Retinal pigment epithelial cell (primary cell): ENCODE data around the gene CLASP1.
"Not testable (repeated sequence)": the region's sequence is repeated elsewhere in the genome, so short reads cannot be mapped to it uniquely, and the experiment has no call there.

Experiments
- DNase-seq: peaks from one replicate; pipeline ENCODE4 v3.0.0-alpha.2; 2010; ENCODE audit warnings: low read depth
- H3K4me3 ChIP-seq: 2 replicates; pipeline ENCODE4 v1.5.1; 2011; ENCODE audit warnings: mild to moderate bottlenecking, low read length, control low read depth, moderate library complexity
- TF ChIP-seq, protein P1 (sequence below): conservative IDR thresholded peaks from 2 replicates; pipeline ENCODE4 v1.5.1; 2011; ENCODE audit warnings: low read depth, low read length, control low read depth, inconsistent platforms

CLASP1 gene

DNA sequence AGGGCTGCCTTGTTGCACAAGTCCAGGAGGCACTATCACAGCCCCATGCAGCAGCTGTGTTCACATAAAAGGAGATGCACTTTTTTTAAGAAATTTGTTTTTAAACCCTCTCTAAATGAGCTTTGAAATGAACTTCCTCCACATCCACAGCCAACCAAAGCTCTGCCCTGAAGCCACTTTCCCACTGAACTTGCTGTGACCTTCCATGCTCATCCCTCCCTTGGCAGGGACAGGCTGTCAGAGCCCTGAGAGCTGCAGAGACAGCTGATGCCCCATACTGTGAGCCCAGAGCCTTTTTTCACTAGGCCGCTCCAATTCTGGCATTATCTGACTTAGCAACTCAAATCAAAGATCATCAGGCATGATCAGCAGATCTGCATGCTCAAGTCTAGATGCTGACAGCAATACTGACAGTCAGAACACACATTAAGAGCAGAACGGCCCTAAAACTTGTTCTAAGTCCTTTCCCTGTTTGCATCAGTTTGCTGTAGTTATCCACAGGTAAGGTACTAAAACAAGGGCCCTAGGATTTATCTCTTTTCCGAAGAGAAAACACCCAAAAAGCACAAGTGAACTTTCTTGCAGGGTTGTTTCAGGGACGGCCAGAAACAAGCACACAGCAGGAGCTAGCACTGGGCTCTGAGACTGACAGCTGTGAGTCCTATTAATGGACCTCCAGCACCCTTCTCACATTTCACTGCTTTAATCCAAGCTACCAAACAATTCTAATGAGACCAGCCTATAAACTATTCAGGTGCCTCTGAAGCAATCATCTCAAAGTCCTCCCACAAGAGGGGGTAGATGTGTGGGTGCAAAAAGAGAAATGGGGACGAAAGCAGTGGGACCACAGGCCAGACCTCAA is 83.6 kb downstream of the CLASP1 start:
- TF ChIP-seq, protein P1, sequence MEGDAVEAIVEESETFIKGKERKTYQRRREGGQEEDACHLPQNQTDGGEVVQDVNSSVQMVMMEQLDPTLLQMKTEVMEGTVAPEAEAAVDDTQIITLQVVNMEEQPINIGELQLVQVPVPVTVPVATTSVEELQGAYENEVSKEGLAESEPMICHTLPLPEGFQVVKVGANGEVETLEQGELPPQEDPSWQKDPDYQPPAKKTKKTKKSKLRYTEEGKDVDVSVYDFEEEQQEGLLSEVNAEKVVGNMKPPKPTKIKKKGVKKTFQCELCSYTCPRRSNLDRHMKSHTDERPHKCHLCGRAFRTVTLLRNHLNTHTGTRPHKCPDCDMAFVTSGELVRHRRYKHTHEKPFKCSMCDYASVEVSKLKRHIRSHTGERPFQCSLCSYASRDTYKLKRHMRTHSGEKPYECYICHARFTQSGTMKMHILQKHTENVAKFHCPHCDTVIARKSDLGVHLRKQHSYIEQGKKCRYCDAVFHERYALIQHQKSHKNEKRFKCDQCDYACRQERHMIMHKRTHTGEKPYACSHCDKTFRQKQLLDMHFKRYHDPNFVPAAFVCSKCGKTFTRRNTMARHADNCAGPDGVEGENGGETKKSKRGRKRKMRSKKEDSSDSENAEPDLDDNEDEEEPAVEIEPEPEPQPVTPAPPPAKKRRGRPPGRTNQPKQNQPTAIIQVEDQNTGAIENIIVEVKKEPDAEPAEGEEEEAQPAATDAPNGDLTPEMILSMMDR: no peak
- no peak for DNase-seq
- H3K4me3 ChIP-seq: no peak overlapping the region

DNA sequence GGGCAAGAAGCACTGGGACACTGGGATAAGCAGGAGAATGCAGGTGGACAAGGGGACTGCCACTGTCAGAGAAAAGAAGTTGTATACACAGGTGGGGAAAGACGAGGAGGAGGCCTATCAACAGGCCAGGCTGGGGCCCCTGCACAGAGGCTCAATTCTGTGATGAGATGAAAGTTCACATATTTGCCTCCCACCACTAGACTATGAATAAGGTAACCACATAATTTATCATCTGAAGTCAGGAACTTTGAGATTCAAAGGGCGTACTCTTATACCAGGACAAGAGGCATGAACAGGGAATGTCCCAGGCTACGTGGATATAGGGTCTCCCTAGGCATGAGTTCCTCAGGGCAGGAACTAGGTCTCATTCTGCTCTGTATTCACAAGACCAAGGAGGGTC is 84.4 kb downstream of the CLASP1 start:
- DNase-seq: no peak
- no peak overlapping the region for H3K4me3 ChIP-seq
- TF ChIP-seq, protein P1: no peak

DNA sequence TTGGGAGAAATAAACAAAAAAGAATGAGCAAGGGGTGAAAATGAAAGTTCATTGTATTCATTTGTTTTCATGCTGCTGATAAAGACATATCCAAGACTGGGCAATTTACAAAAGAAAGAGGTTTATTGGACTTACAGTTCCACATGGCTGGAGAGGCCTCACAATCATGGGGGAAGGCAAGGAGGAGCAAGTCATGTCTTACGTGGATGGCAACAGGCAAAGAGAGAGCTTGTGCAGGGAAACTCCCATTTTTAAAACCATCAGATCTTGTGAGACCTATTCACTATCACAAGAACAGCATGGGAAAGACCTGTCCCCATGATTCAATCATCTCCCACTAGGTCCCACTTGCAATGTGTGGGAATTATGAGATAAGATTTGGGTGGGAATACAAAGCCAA is 85.5 kb downstream of the CLASP1 start:
- not testable (repeated sequence) for H3K4me3 ChIP-seq, DNase-seq

DNA sequence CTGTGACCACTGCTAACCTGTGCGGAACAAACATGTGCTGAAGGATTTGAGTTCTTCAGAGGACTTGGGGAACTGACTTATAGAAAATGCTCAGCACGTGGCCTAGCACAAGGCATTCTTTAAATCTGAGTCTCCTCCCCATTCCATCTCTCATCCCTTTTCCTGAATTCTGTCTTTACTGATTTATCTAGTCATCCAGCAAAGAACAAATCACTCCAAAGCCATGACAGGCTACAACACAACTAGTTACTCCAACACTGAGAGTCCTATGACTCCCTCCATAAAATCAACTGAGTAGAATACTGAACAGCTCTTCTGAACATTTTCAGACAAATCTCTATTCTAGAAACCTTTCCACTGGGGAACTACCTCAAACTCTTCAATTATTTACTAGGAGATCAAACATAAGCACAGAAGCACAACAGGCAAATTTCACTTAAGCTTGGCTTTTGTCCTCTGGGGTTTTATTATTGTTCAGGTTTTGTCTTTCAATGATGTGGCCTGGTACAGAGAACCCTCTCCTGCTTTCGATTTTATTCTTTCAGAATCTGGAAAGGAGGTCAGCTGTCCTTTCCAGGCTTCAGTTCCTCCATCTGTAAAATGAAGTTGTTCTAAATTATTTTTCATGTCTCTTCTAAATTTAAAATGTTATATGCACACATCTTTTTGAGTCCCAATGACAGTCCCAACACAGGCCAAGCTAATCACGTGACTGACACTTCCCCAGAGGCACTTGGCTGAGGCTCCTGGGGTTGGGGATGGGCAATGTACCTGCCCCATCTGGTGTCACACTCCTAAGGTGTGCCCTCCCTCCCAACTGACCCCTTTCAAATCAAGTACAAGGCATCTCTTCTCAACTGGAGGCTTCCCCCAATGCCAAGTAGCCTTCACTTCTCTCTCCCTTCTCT is 86.7 kb downstream of the CLASP1 start:
- peak; percentile 16 for DNase-seq
- TF ChIP-seq, protein P1: no peak
- no peak overlapping the region for H3K4me3 ChIP-seq

DNA sequence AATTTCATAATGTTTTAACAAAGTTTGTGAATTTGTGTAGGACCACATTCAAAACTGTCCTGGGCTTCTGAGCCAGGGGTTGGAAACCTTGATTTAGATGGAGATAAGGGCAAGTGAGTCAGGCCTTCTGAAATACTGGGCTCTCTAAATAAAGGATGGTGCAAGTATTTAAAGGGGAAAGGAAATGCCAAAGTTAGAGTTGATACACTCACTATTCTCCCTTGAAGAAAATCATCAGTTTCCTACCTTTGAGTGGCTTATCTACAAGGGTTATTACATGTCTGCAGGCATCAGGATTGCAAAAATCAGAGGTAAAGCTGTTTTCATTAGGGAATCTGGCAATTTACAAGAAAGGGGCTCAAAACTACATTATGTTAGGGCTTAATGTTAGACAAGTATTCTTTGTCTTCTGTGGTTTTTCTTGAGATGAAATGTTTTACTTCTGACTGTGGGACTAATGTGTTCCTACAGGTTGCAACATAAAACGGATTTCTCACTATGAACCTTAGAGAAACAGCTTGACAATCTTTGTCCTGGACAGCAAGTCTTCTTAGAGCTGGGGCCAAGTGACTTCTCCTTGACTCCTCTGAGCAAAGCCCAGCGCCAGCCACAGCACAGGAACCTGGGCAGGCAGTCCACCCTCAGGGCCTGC is 87.5 kb downstream of the CLASP1 start:
- TF ChIP-seq, protein P1: no peak
- no peak for DNase-seq
- no peak overlapping the region for H3K4me3 ChIP-seq

DNA sequence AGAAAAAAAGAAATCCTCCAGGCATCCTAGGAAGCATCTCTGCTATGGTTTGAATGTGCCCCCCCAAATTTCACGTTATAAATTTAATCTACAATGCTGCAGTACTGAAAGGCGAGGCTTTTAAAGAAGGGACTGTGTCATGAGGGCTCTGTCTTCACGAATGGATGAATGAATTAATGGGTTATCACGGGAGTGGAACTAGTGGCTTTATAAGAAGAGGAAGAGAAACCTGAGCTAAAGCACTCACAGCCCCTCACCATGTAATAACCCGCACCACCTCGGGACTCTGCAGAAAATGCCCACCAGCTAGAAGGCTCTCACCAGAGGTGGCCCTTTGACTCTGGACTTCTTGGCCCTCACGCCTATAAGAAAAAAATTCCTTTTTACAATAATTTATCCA is 90.9 kb downstream of the CLASP1 start:
- DNase-seq: no peak
- no peak overlapping the region for H3K4me3 ChIP-seq
- TF ChIP-seq, protein P1: no peak

DNA sequence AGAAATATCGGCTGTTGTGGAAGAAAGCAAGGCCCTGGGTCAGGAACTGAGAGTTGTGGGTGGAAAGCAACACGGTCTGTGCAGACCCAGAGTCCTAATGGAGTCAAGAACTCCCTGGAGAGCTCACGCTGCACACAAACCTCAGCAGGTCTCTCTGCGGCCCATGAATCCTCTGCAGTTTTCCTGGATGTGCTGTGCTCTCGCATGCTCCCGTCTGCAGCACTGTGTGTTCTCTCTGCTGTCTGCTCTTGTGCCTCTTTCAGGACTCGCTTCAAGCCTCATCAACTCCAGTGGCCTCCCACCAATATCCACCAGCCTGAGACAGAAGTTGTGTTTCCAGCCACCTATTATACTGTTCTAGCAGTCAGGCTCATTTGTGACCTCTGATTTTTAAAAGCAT is 94.3 kb downstream of the CLASP1 start:
- no peak for DNase-seq

DNA sequence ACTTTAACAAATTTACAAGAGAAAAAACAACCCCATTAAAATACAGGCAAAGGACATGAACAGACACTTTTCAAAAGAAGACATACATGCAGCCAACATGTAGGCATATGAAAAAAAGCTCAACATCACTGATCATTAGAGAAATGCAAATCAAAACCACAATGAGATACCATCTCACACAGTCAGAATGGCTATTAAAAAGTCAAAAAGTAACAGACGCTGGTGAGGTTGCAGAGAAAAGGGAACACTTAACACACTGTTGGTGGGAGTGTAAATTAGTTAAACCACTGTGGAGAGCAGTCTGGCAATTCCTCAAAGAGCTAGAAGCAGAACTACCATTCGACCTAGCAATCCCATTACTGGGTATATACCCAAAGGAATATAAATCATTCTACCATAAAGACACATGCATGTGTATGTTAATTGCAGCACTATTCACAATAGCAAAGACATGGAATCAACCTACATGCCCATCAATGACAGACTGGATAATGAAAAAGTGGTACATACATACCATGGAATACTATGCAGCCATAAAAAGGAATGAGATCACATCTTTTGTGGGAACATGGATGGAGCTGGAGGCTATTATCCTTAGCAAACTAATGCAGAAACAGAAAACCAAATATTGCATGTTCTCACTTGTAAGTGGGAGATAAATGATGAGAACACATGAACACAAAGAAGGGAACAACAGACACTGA is 96.6 kb downstream of the CLASP1 start:
- not testable (repeated sequence) for DNase-seq, H3K4me3 ChIP-seq

More for the DNA sequence above, 94.3 kb downstream of the CLASP1 start:
- TF ChIP-seq, protein P1: no peak
- no peak overlapping the region for H3K4me3 ChIP-seq
